ENCODE measurements around the gene INHBE.

The INHBE gene

GRCh38 chr12:57444744-57445143 is 10.4 kb upstream of the INHBE start:
- Histone ChIP-seq H3K27me3 (ENCODE audit: control insufficient read depth in 1 of 2, insufficient read depth in 2 of 2, low read length in 2 of 2) (no peaks in the 10 kb centered on the region), H3K4me3 (ENCODE audit: low read depth in 1 of 2, low read length in 2 of 2) (no peak overlapping the region)

DNA sequence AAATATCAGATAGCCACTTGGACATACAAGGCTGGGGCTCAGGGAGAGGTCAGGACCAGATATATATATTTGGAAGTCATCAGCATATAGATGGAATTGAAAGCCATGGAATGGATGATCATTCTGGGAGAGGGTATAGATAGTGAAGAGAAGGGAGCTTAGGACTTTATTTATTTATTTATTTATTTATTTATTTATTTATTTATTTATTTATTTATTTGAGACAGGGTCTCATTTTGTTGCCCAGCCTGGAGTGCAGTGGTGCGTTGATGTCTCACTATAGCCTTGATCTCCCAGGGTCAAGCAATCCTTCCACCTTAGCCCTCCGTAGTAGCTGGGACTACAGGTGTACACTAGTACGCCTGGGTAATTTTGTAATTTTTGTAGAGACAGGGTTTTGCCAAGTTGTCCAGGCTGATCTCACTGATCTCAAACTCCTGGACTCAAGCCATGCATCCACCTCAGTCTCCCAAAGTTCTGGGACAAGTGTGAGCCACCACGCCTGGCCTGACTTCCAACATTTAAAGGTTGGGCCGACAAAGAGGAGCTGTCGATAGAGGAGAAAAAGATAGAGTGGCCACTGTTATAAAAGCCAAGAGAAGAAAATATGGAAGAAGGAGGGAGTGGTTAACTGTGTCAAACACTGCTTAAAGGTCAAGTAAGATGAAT is 8.7 kb upstream of the INHBE start:
- no peaks in the 10 kb centered on the region for H3K9me3 ChIP-seq (ENCODE audit: low read length)
- no peak overlapping the region for H3K9ac ChIP-seq (ENCODE audit: low read length)
- no peaks in the 10 kb centered on the region for H3K27me3 ChIP-seq (ENCODE audit: control insufficient read depth in 1 of 2, insufficient read depth in 2 of 2, low read length in 2 of 2)
- no peaks in the 10 kb centered on the region for H3K4me1 ChIP-seq (ENCODE audit: insufficient read depth, low read length)
- H3K36me3 ChIP-seq (ENCODE audit: insufficient read depth, low read length) = no peaks in the 10 kb centered on the region
- no peak overlapping the region for H3K4me3 ChIP-seq (ENCODE audit: low read depth in 1 of 2, low read length in 2 of 2)
- H3K27ac ChIP-seq (ENCODE audit: low read depth, low read length) = no peak overlapping the region

More at GRCh38 chr12:57444744-57445143, 10.4 kb upstream of the INHBE start:
- no peaks in the 10 kb centered on the region for H3K36me3 ChIP-seq (ENCODE audit: insufficient read depth, low read length)
- no peak overlapping the region for H3K27ac ChIP-seq (ENCODE audit: low read depth, low read length)
- H3K9me3 ChIP-seq (ENCODE audit: low read length) = no peaks in the 10 kb centered on the region
- no peak overlapping the region for H3K9ac ChIP-seq (ENCODE audit: low read length)
- no peaks in the 10 kb centered on the region for H3K4me1 ChIP-seq (ENCODE audit: insufficient read depth, low read length)

DNA sequence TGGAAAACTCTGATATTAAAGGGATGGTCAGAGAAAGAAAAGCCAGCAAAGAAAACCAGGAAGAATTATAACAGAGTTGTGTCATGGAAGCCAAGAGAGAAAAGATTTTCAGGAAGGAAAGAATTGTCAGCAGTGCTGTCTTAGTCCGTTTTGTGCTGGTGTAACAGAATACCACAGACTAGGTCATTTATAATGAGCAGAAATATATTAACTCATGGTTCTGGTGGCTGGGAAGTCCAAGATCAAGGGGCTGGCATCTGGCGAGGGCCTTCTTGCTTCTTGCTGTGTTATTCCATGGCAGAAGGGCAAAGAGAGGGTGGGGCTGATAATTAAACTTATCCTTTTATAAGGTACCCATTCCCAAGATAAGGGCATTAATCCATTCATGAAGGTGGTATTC is 6.4 kb upstream of the INHBE start:
- Histone ChIP-seq H3K27me3 (ENCODE audit: control insufficient read depth in 1 of 2, insufficient read depth in 2 of 2, low read length in 2 of 2) (no peaks in the 10 kb centered on the region), H3K9ac (ENCODE audit: low read length) (no peak overlapping the region), H3K27ac (ENCODE audit: low read depth, low read length) (no peak overlapping the region)

DNA sequence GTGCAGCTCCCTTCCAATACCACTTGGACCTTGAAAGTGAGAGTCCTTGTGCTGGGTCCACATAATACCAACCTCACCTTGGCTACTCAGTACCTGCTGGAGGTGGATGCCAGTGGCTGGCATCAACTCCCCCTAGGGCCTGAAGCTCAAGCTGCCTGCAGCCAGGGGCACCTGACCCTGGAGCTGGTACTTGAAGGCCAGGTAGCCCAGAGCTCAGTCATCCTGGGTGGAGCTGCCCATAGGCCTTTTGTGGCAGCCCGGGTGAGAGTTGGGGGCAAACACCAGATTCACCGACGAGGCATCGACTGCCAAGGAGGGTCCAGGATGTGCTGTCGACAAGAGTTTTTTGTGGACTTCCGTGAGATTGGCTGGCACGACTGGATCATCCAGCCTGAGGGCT is 5.7 kb upstream of the INHBE start:
- Histone ChIP-seq H3K4me3 (ENCODE audit: low read depth in 1 of 2, low read length in 2 of 2) (no peak overlapping the region), H3K9ac (ENCODE audit: low read length) (no peak overlapping the region), H3K4me1 (ENCODE audit: insufficient read depth, low read length) (peaks cover 10% of the 10 kb centered on the region), H3K9me3 (ENCODE audit: low read length) (no peaks in the 10 kb centered on the region), H3K36me3 (ENCODE audit: insufficient read depth, low read length) (no peaks in the 10 kb centered on the region), H3K27me3 (ENCODE audit: control insufficient read depth in 1 of 2, insufficient read depth in 2 of 2, low read length in 2 of 2) (no peaks in the 10 kb centered on the region), H3K27ac (ENCODE audit: low read depth, low read length) (no peak overlapping the region)

More for the DNA sequence above, 6.4 kb upstream of the INHBE start:
- H3K36me3 ChIP-seq (ENCODE audit: insufficient read depth, low read length) = no peaks in the 10 kb centered on the region
- H3K4me1 ChIP-seq (ENCODE audit: insufficient read depth, low read length) = peaks cover 10% of the 10 kb centered on the region
- no peak overlapping the region for H3K4me3 ChIP-seq (ENCODE audit: low read depth in 1 of 2, low read length in 2 of 2)
- no peaks in the 10 kb centered on the region for H3K9me3 ChIP-seq (ENCODE audit: low read length)

- H3K27ac ChIP-seq (ENCODE audit: low read depth, low read length) = no peak overlapping the region
- no peak overlapping the region for H3K9ac ChIP-seq (ENCODE audit: low read length)
- H3K4me1 ChIP-seq (ENCODE audit: insufficient read depth, low read length) = peaks cover 10% of the 10 kb centered on the region
- H3K4me3 ChIP-seq (ENCODE audit: low read depth in 1 of 2, low read length in 2 of 2) = no peak overlapping the region
- H3K36me3 ChIP-seq (ENCODE audit: insufficient read depth, low read length) = no peaks in the 10 kb centered on the region
- no peaks in the 10 kb centered on the region for H3K9me3 ChIP-seq (ENCODE audit: low read length)
- H3K27me3 ChIP-seq (ENCODE audit: control insufficient read depth in 1 of 2, insufficient read depth in 2 of 2, low read length in 2 of 2) = no peaks in the 10 kb centered on the region
These were observed 5.0 kb upstream of the INHBE start for GRCh38 chr12:57450057-57450456.

- Histone ChIP-seq H3K36me3 (ENCODE audit: insufficient read depth, low read length) (no peaks in the 10 kb centered on the region), H3K4me1 (ENCODE audit: insufficient read depth, low read length) (peaks cover 10% of the 10 kb centered on the region), H3K27ac (ENCODE audit: low read depth, low read length) (no peak overlapping the region)
These were observed 3.8 kb upstream of the INHBE start for GRCh38 chr12:57451233-57451778.

DNA sequence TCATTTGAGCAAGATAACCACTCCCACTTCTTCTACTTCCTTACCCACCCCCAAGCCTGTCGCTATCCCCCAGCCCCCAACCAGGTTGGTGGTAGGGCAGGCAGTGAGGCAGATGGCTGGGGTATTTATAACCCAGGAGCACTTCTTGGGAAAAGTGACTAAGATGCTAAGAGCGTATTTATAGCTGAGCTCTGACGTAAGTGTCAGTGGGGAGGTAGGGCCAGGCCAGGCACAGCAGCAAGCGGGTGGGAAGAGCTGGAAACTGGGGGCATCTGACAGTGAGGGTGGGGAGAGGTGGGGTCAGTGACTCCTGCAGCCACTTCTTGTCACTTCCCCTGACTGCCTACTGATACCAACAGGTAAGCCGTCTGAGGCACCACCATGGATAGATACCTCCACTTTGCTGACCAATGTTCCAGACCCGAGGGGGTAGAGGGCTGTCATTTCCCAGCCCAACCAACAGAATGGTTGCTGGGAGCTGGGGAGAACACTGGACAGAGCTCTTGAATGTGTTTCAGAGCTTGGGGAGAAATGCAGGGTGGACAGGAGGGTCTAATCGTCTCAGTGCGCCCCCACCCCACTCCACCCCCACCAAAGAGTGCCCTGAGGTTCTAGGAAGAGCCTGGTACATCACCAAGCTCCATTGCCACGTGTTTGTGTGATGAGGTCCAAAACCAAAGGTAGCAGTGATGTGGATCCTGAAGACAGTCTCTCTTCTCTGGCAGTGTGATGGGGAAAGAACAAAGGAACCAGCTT is 2.7 kb upstream of the INHBE start:
- no peak overlapping the region for H3K4me3 ChIP-seq (ENCODE audit: low read depth in 1 of 2, low read length in 2 of 2)
- no peaks in the 10 kb centered on the region for H3K9me3 ChIP-seq (ENCODE audit: low read length)
- no peak overlapping the region for H3K9ac ChIP-seq (ENCODE audit: low read length)
- H3K4me1 ChIP-seq (ENCODE audit: insufficient read depth, low read length) = peaks cover 10% of the 10 kb centered on the region
- H3K27me3 ChIP-seq (ENCODE audit: control insufficient read depth in 1 of 2, insufficient read depth in 2 of 2, low read length in 2 of 2) = no peaks in the 10 kb centered on the region
- no peak overlapping the region for H3K27ac ChIP-seq (ENCODE audit: low read depth, low read length)
- no peaks in the 10 kb centered on the region for H3K36me3 ChIP-seq (ENCODE audit: insufficient read depth, low read length)

More at GRCh38 chr12:57451233-57451778, 3.8 kb upstream of the INHBE start:
- Histone ChIP-seq H3K9ac (ENCODE audit: low read length) (no peak overlapping the region), H3K4me3 (ENCODE audit: low read depth in 1 of 2, low read length in 2 of 2) (no peak overlapping the region), H3K9me3 (ENCODE audit: low read length) (no peaks in the 10 kb centered on the region), H3K27me3 (ENCODE audit: control insufficient read depth in 1 of 2, insufficient read depth in 2 of 2, low read length in 2 of 2) (no peaks in the 10 kb centered on the region)

GRCh38 chr12:57452937-57453509 is 2.1 kb upstream of the INHBE start:
- Histone ChIP-seq H3K27ac (ENCODE audit: low read depth, low read length) (no peak overlapping the region), H3K9ac (ENCODE audit: low read length) (no peak overlapping the region), H3K27me3 (ENCODE audit: control insufficient read depth in 1 of 2, insufficient read depth in 2 of 2, low read length in 2 of 2) (no peaks in the 10 kb centered on the region), H3K4me1 (ENCODE audit: insufficient read depth, low read length) (peaks cover 10% of the 10 kb centered on the region), H3K9me3 (ENCODE audit: low read length) (no peaks in the 10 kb centered on the region), H3K4me3 (ENCODE audit: low read depth in 1 of 2, low read length in 2 of 2) (no peak overlapping the region), H3K36me3 (ENCODE audit: insufficient read depth, low read length) (no peaks in the 10 kb centered on the region)

- H3K27ac ChIP-seq (ENCODE audit: low read depth, low read length) = no peak overlapping the region
- no peaks in the 10 kb centered on the region for H3K27me3 ChIP-seq (ENCODE audit: control insufficient read depth in 1 of 2, insufficient read depth in 2 of 2, low read length in 2 of 2)
- H3K9ac ChIP-seq (ENCODE audit: low read length) = no peak overlapping the region
- no peak overlapping the region for H3K4me3 ChIP-seq (ENCODE audit: low read depth in 1 of 2, low read length in 2 of 2)
- H3K9me3 ChIP-seq (ENCODE audit: low read length) = no peaks in the 10 kb centered on the region
- no peaks in the 10 kb centered on the region for H3K36me3 ChIP-seq (ENCODE audit: insufficient read depth, low read length)
- H3K4me1 ChIP-seq (ENCODE audit: insufficient read depth, low read length) = peaks cover 15% of the 10 kb centered on the region
These were observed 918 bp upstream of the INHBE start for GRCh38 chr12:57454213-57454565.

DNA sequence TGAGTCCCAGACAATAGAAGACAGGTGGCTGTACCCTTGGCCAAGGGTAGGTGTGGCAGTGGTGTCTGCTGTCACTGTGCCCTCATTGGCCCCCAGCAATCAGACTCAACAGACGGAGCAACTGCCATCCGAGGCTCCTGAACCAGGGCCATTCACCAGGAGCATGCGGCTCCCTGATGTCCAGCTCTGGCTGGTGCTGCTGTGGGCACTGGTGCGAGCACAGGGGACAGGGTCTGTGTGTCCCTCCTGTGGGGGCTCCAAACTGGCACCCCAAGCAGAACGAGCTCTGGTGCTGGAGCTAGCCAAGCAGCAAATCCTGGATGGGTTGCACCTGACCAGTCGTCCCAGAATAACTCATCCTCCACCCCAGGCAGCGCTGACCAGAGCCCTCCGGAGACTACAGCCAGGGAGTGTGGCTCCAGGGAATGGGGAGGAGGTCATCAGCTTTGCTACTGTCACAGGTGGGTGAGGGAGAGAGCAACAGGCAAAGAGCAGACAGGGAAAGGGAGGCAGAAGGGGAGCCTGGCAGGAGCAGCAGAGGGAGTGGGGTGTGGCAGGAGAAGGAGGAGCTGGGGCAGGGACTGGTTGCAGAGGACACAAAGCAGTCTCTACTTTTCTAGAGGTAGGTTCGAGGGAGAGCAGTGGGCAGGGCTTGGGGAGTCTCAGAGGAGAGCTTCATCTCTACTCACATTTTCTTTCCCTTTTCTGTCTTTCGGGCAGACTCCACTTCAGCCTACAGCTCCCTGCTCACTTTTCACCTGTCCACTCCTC is 452 bp downstream of the INHBE start:
- no peaks in the 10 kb centered on the region for H3K36me3 ChIP-seq (ENCODE audit: insufficient read depth, low read length)
- no peak overlapping the region for H3K9ac ChIP-seq (ENCODE audit: low read length)
- H3K9me3 ChIP-seq (ENCODE audit: low read length) = no peaks in the 10 kb centered on the region
- H3K27me3 ChIP-seq (ENCODE audit: control insufficient read depth in 1 of 2, insufficient read depth in 2 of 2, low read length in 2 of 2) = peaks cover 0 to 6% of the 10 kb centered on the region in 2 donors
- peaks cover 20% of the 10 kb centered on the region for H3K4me1 ChIP-seq (ENCODE audit: insufficient read depth, low read length)
- H3K4me3 ChIP-seq (ENCODE audit: low read depth in 1 of 2, low read length in 2 of 2) = no peak overlapping the region
- H3K27ac ChIP-seq (ENCODE audit: low read depth, low read length) = no peak overlapping the region

GRCh38 chr12:57456145-57456700 is 1.1 kb downstream of the INHBE start:
- no peak overlapping the region for H3K4me3 ChIP-seq (ENCODE audit: low read depth in 1 of 2, low read length in 2 of 2)
- H3K9me3 ChIP-seq (ENCODE audit: low read length) = no peaks in the 10 kb centered on the region
- H3K4me1 ChIP-seq (ENCODE audit: insufficient read depth, low read length) = peaks cover 27% of the 10 kb centered on the region
- no peak overlapping the region for H3K27ac ChIP-seq (ENCODE audit: low read depth, low read length)
- no peak overlapping the region for H3K9ac ChIP-seq (ENCODE audit: low read length)
- H3K27me3 ChIP-seq (ENCODE audit: control insufficient read depth in 1 of 2, insufficient read depth in 2 of 2, low read length in 2 of 2) = peaks cover 0 to 12% of the 10 kb centered on the region in 2 donors
- no peaks in the 10 kb centered on the region for H3K36me3 ChIP-seq (ENCODE audit: insufficient read depth, low read length)

Data from muscle layer of colon (tissue), 2 donors.